GM12878 (cell line): ENCODE data around the gene DENND1A. TPM values are rescaled to one million over a fixed set of nuclear protein-coding genes. Genes with fewer than 3 reads are reported as not detected.

Experiments used
- ATF7 ChIP-seq: fragments of 450-650 bp; IDR thresholded peaks from 2 replicates; pipeline ENCODE4 v1.6.1; 2016; ENCODE audit warnings: low read depth, mild to moderate bottlenecking
- BACH1 ChIP-seq: fragments of 450-650 bp; IDR thresholded peaks from 2 replicates; pipeline ENCODE4 v1.6.1; 2017; ENCODE audit warnings: mild to moderate bottlenecking, borderline replicate concordance
- BMI1 ChIP-seq: fragments of 450-650 bp; IDR thresholded peaks from 2 replicates; pipeline ENCODE4 v1.6.1; 2016; ENCODE audit warnings: mild to moderate bottlenecking, moderate library complexity, borderline replicate concordance
- BRCA1 ChIP-seq: IDR thresholded peaks from 2 replicates; pipeline ENCODE4 v1.6.1; 2011; ENCODE audit warnings: low read depth, low read length, improper control_type of control experiment
- CBFB ChIP-seq: IDR thresholded peaks from 2 replicates; pipeline ENCODE4 v1.6.1; 2016; ENCODE audit warnings: antibody characterized with exemption, low read depth
- DPF2 ChIP-seq: fragments of 450-650 bp; IDR thresholded peaks from 2 replicates; pipeline ENCODE4 v1.6.1; 2017; ENCODE audit warnings: mild to moderate bottlenecking
- EED ChIP-seq: sonication (generic); IDR thresholded peaks from 2 replicates; pipeline ENCODE4 v1.6.1; 2016; ENCODE audit warnings: antibody characterized with exemption, low read depth
- EGR1 ChIP-seq, 2 experiments: IDR thresholded peaks; 1 replicate in 1 of 2; 2 replicates in 1 of 2; pipeline ENCODE4 v1.6.1; 2011 to 2012; ENCODE audit warnings: low read depth in 2 of 2, low read length in 2 of 2, borderline replicate concordance in 1 of 2, mild to moderate bottlenecking in 1 of 2, moderate library complexity in 1 of 2
- ETV6 ChIP-seq, 2 experiments: fragments of 450-650 bp in 1 of 2; IDR thresholded peaks in 1 of 2; conservative IDR thresholded peaks in 1 of 2; 2 replicates each; pipeline ENCODE4 v1.6.1; 2014; ENCODE audit warnings: antibody characterized with exemption in 1 of 2, borderline replicate concordance in 1 of 2, low read depth in 1 of 2, mild to moderate bottlenecking in 1 of 2, moderate library complexity in 1 of 2
- GABPA ChIP-seq: IDR thresholded peaks from 2 replicates; pipeline ENCODE4 v1.6.1; 2014; ENCODE audit warnings: antibody characterized with exemption, low read depth, mild to moderate bottlenecking, inconsistent platforms
- GATAD2B ChIP-seq: fragments of 450-650 bp; conservative IDR thresholded peaks from 2 replicates; pipeline ENCODE4 v1.6.1; 2017; ENCODE audit warnings: low read depth, mild to moderate bottlenecking, moderate library complexity
- MEF2B ChIP-seq: fragments of 450-650 bp; IDR thresholded peaks from 2 replicates; pipeline ENCODE4 v1.6.1; 2018; ENCODE audit warnings: mild to moderate bottlenecking, moderate library complexity; ENCODE audit not compliant: partially characterized antibody, poor library complexity, severe bottlenecking
- NFIC ChIP-seq: IDR thresholded peaks from 2 replicates; pipeline ENCODE4 v1.6.1; 2012; ENCODE audit warnings: low read depth, mild to moderate bottlenecking, inconsistent platforms, low read length, moderate library complexity
- PAX5 ChIP-seq: IDR thresholded peaks from 2 replicates; pipeline ENCODE4 v1.6.1; 2011; ENCODE audit warnings: low read depth, low read length, borderline replicate concordance
- PML ChIP-seq: IDR thresholded peaks from 2 replicates; pipeline ENCODE4 v1.6.1; 2012; ENCODE audit warnings: low read length, inconsistent platforms
- RAD51 ChIP-seq: fragments of 450-650 bp; IDR thresholded peaks from 2 replicates; pipeline ENCODE4 v1.6.1; 2016; ENCODE audit warnings: moderate library complexity, mild to moderate bottlenecking, inconsistent platforms
- RELA ChIP-seq: fragments of 450-650 bp; IDR thresholded peaks from 2 replicates; pipeline ENCODE4 v1.8.0; 2014; ENCODE audit warnings: borderline replicate concordance; ENCODE audit not compliant: partially characterized antibody
- RELB ChIP-seq: fragments of 450-650 bp; IDR thresholded peaks from 2 replicates; pipeline ENCODE4 v1.6.1; 2017; ENCODE audit warnings: low read depth, mild to moderate bottlenecking, moderate library complexity
- SIX5 ChIP-seq: IDR thresholded peaks from 2 replicates; pipeline ENCODE4 v1.6.1; 2011; ENCODE audit warnings: mild to moderate bottlenecking, low read depth, low read length, moderate library complexity; ENCODE audit not compliant: severe bottlenecking
- SMARCA5 ChIP-seq: fragments of 450-650 bp; IDR thresholded peaks from 2 replicates; pipeline ENCODE4 v1.6.1; 2017; ENCODE audit warnings: mild to moderate bottlenecking
- STAT1 ChIP-seq: fragments of 450-650 bp; conservative IDR thresholded peaks from 2 replicates; pipeline ENCODE4 v1.6.1; 2014; ENCODE audit warnings: antibody characterized with exemption, mild to moderate bottlenecking
- TAF1 ChIP-seq: IDR thresholded peaks from 2 replicates; pipeline ENCODE4 v1.6.1; 2011; ENCODE audit warnings: mild to moderate bottlenecking, low read depth, low read length, borderline replicate concordance
- ZNF217 ChIP-seq: fragments of 450-650 bp; IDR thresholded peaks from 2 replicates; pipeline ENCODE4 v1.6.1; 2017; ENCODE audit warnings: antibody characterized with exemption, mild to moderate bottlenecking
- ZNF24 ChIP-seq: fragments of 450-650 bp; IDR thresholded peaks from 2 replicates; pipeline ENCODE4 v1.6.1; 2017; ENCODE audit warnings: antibody characterized with exemption, mild to moderate bottlenecking
- polyA plus RNA-seq, 11 experiments: library from polyadenylated mRNA; depleted of rRNA in 4 of 11; unstranded in 6 of 11; stranded (reverse) in 5 of 11; fragments of >200 nt; fragmentation: Nextera tagmentation in 4 of 11; fragmentation: Illumina TruSeq in 1 of 11; extraction: Ambion mirVana in 4 of 11; extraction: Trizol in 1 of 11; gene quantifications; 1 replicate in 1 of 11; 2 replicates in 10 of 11; pipeline versions ENCODE4 v1.2.1 to v1.2.3, GENCODE V29; 2011 to 2016; ENCODE audit warnings: inconsistent platforms in 2 of 11, missing spikeins in 2 of 11, low read depth in 1 of 11
- total RNA-seq, 4 experiments: library from RNA; depleted of rRNA in 3 of 4; stranded (reverse); fragments of >200 nt in 3 of 4; fragmentation: Illumina TruSeq in 1 of 4; extraction: Trizol in 1 of 4; gene quantifications; 2 replicates each; pipeline versions ENCODE4 v1.2.1 to v1.2.3, GENCODE V29; 2013 to 2021
- TF ChIP-seq, protein P1 (sequence below): fragments of 450-650 bp; IDR thresholded peaks from 2 replicates; pipeline ENCODE4 v1.6.1; 2017; ENCODE audit warnings: mild to moderate bottlenecking, low read depth, inconsistent platforms; ENCODE audit not compliant: poor library complexity, severe bottlenecking
- TF ChIP-seq, protein P2 (sequence below): IDR thresholded peaks from 2 replicates; pipeline ENCODE4 v1.6.1; 2012; ENCODE audit warnings: low read length, inconsistent platforms

Gene DENND1A
- total and polyA plus RNA-seq, 10 of the 15 experiments (the other 5 are each of a cell fraction or from before 2014, with no cell fraction given), result 14.1 to 48.6 (median 35.2) TPM

DNA sequence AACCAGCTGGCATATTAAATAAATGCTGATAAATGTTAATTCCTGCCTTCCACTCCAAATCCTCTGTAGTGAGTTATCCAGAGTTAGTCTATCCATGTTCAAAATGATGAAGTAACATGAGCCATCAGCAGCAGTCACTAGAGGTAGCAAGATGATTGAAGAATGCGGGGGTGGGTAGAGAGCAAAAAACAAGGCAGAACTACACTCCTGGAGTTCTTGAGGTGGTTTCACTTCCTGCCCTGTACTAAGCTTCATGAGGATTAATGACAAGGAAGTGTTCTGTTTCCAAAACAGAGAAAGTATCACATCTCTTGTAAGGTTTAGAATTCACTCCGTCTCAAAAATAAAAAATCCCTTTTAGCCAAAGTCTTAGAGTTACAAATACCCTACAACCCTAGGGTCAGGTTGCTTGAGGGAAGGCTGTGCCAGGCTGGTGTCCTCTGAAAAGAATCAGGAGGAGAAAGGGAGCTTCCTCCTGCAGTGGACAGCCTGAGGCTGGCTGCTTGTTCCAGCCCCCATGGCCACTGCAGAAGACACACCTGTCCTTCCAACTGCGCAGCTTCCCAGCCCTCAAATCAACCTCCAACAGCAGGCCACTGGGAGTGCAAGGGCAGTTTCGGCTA, 180.2 kb downstream of the DENND1A start (continued):
- TF ChIP-seq, protein P1, sequence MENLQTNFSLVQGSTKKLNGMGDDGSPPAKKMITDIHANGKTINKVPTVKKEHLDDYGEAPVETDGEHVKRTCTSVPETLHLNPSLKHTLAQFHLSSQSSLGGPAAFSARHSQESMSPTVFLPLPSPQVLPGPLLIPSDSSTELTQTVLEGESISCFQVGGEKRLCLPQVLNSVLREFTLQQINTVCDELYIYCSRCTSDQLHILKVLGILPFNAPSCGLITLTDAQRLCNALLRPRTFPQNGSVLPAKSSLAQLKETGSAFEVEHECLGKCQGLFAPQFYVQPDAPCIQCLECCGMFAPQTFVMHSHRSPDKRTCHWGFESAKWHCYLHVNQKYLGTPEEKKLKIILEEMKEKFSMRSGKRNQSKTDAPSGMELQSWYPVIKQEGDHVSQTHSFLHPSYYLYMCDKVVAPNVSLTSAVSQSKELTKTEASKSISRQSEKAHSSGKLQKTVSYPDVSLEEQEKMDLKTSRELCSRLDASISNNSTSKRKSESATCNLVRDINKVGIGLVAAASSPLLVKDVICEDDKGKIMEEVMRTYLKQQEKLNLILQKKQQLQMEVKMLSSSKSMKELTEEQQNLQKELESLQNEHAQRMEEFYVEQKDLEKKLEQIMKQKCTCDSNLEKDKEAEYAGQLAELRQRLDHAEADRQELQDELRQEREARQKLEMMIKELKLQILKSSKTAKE, result peak; percentile 30
- no peak for TF ChIP-seq GABPA
- peak in 1 of 2 experiments; percentile 94; a peak in 2 of 3 replicates for TF ChIP-seq EGR1 (IDR thresholded peaks at IDR 0.05; ENCODE audit: borderline replicate concordance in 1 of 2, low read depth in 2 of 2, low read length in 2 of 2)
- peak; percentile 91 for TF ChIP-seq RELB
- TF ChIP-seq CBFB, result no peak
- peak; percentile 63; the same call in 1 of the 2 replicates for TF ChIP-seq ZNF217
- no peak for TF ChIP-seq SMARCA5
- peak; percentile 60; the same call in 1 of the 2 replicates for TF ChIP-seq ZNF24
- TF ChIP-seq, protein P2, sequence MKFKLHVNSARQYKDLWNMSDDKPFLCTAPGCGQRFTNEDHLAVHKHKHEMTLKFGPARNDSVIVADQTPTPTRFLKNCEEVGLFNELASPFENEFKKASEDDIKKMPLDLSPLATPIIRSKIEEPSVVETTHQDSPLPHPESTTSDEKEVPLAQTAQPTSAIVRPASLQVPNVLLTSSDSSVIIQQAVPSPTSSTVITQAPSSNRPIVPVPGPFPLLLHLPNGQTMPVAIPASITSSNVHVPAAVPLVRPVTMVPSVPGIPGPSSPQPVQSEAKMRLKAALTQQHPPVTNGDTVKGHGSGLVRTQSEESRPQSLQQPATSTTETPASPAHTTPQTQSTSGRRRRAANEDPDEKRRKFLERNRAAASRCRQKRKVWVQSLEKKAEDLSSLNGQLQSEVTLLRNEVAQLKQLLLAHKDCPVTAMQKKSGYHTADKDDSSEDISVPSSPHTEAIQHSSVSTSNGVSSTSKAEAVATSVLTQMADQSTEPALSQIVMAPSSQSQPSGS, result peak; percentile 51; the same call in 1 of the 2 replicates
- no peak for TF ChIP-seq STAT1
- TF ChIP-seq ETV6 (conservative IDR thresholded peaks at IDR 0.05 in 1 of 2, IDR thresholded peaks at IDR 0.05 in 1 of 2; ENCODE audit: borderline replicate concordance in 1 of 2, low read depth in 1 of 2), result peak in 1 of 2 experiments; percentile 95; a peak in 2 of 4 replicates
- TF ChIP-seq RAD51, result no peak
- TF ChIP-seq TAF1, result no peak
- TF ChIP-seq PML, result no peak
- peak; percentile 37; the same call in 1 of the 2 replicates for TF ChIP-seq PAX5
- no peak for TF ChIP-seq MEF2B
- peak; percentile 88 for TF ChIP-seq DPF2
- TF ChIP-seq BACH1, result peak; percentile 49; the same call in 1 of the 2 replicates
- no peak for TF ChIP-seq RELA
- TF ChIP-seq EED, result peak; percentile 95
- TF ChIP-seq NFIC, result peak; percentile 67
- peak; percentile 50; the same call in 1 of the 2 replicates for TF ChIP-seq BMI1
- no peak for TF ChIP-seq SIX5
- TF ChIP-seq BRCA1, result no peak
- TF ChIP-seq GATAD2B, result peak; percentile 55; the same call in 1 of the 2 replicates
- peak; percentile 50; the same call in 1 of the 2 replicates for TF ChIP-seq ATF7
